Measurements from ENCODE around the gene RAPH1. TPM values are rescaled to one million over a fixed set of nuclear protein-coding genes. Genes with fewer than 3 reads are reported as not detected.
"Not testable (repeated sequence)": the region's sequence is repeated elsewhere in the genome, so short reads cannot be mapped to it uniquely, and the experiment has no call there.

Gene RAPH1
- total RNA-seq, 1 experiment from 2014 or later: 31.4 TPM

GRCh38 chr2:203527719-203528118 lies 7.4 kb downstream of the RAPH1 start:
- intact Hi-C loops (cut with micrococcal nuclease; ENCODE audit: unreplicated experiment) (no loop called here), in situ Hi-C loops (cut with HindIII; ENCODE audit: low pct_unique_long_range_greater_than_20kb, low sequenced_read_pairs) (no loop called here)
- BruUV-seq (replicated peaks): no TSS peak
- POLR2A ChIA-PET: no interaction called here
- H3K27ac ChIP-seq (ENCODE audit: low read length): no peak overlapping the region
- no peaks in the 10 kb centered on the region for H3K27me3 ChIP-seq (ENCODE audit: control insufficient read depth, insufficient read depth, low read length)
- no peak overlapping the region for H3K4me3 ChIP-seq (ENCODE audit: low read depth in 2 of 2, low read length in 2 of 2)
- no peaks in the 10 kb centered on the region for H3K36me3 ChIP-seq (ENCODE audit: control insufficient read depth, insufficient read depth, low read length)
- ATAC-seq (no peak), DNase-seq (ENCODE audit: low read depth, low spot score) (no peak)
- peaks cover 12% of the 10 kb centered on the region; the same call in 1 of the 2 replicates for H3K4me1 ChIP-seq (ENCODE audit: control insufficient read depth, insufficient read depth, low read length)
- H3K9me3 ChIP-seq (ENCODE audit: control insufficient read depth, insufficient read depth, low read depth, low read length): no peaks in the 10 kb centered on the region
- TF ChIP-seq POLR2AphosphoS5 (IDR thresholded peaks at IDR 0.05; ENCODE audit: low read depth, low read length): no peak
- no peak for TF ChIP-seq TCF7L2 (IDR thresholded peaks at IDR 0.05; ENCODE audit: low read depth, low read length)
- TF ChIP-seq, protein P1, sequence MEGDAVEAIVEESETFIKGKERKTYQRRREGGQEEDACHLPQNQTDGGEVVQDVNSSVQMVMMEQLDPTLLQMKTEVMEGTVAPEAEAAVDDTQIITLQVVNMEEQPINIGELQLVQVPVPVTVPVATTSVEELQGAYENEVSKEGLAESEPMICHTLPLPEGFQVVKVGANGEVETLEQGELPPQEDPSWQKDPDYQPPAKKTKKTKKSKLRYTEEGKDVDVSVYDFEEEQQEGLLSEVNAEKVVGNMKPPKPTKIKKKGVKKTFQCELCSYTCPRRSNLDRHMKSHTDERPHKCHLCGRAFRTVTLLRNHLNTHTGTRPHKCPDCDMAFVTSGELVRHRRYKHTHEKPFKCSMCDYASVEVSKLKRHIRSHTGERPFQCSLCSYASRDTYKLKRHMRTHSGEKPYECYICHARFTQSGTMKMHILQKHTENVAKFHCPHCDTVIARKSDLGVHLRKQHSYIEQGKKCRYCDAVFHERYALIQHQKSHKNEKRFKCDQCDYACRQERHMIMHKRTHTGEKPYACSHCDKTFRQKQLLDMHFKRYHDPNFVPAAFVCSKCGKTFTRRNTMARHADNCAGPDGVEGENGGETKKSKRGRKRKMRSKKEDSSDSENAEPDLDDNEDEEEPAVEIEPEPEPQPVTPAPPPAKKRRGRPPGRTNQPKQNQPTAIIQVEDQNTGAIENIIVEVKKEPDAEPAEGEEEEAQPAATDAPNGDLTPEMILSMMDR (IDR thresholded peaks at IDR 0.05): no peak
- TF ChIP-seq SIN3A (IDR thresholded peaks at IDR 0.05; ENCODE audit: borderline replicate concordance, insufficient read depth, low read depth, low read length): no peak
- no peak for TF ChIP-seq REST (IDR thresholded peaks at IDR 0.05; ENCODE audit: insufficient read depth in 1 of 2, low read depth in 2 of 2, low read length in 1 of 2)
- CTCF ChIA-PET: no interaction called here

DNA sequence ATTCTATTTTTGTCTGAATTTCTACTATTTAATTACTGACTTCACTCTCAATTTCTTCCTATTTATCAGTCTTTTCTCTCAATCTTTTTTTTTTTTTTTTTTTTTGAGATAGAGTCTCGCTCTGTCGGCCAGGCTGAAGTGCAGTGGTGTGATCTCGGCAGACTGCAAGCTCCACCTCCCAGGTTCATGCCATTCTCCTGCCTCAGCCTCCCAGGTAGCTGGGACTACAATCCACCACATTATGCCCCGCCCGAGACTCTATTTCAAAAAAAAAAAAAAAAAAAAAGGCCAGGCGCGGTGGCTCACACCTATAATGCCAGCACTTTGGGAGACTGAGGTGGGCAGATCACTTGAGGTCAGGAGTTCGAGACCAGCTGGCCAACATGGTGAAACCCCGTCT lies 21.8 kb downstream of the RAPH1 start:
- DNase-seq (ENCODE audit: low read depth, low spot score); H3K27ac ChIP-seq (ENCODE audit: low read length); BruUV-seq (replicated peaks); H3K9me3 ChIP-seq (ENCODE audit: control insufficient read depth, insufficient read depth, low read depth, low read length); H3K4me3 ChIP-seq (ENCODE audit: low read depth in 2 of 2, low read length in 2 of 2); H3K4me1 ChIP-seq (ENCODE audit: control insufficient read depth, insufficient read depth, low read length); ATAC-seq; in situ Hi-C loops (cut with HindIII; ENCODE audit: low pct_unique_long_range_greater_than_20kb, low sequenced_read_pairs); CTCF ChIA-PET; H3K36me3 ChIP-seq (ENCODE audit: control insufficient read depth, insufficient read depth, low read length); H3K27me3 ChIP-seq (ENCODE audit: control insufficient read depth, insufficient read depth, low read length); intact Hi-C loops (cut with micrococcal nuclease; ENCODE audit: unreplicated experiment): not testable (repeated sequence)
- POLR2A ChIA-PET: interaction anchor here (0.6 kb wide), 1 partner anchor 44 kb away, joined by 5 read pairs; no protein-coding TSS in a partner anchor

DNA sequence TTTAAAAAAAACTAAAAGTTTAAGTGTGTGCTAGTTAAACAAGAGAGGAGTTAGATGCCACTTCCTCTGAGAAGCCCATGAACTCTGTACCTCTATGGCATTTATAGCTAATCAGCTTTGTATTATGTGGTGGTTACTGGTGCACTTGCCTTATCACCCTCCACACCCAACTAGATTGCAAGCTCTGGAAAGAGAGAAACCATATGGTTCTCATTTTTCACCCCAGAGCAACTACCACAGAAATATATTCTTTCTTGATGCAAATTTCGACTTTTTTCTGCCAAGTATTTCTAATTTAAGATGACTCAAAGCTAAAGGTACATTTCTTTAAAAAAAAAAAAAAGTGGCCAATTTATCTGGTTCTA lies 24.2 kb downstream of the RAPH1 start:
- Histone ChIP-seq H3K27me3 (ENCODE audit: control insufficient read depth, insufficient read depth, low read length) (no peaks in the 10 kb centered on the region), H3K27ac (ENCODE audit: low read length) (no peak overlapping the region), H3K4me3 (ENCODE audit: low read depth in 2 of 2, low read length in 2 of 2) (no peak overlapping the region), H3K36me3 (ENCODE audit: control insufficient read depth, insufficient read depth, low read length) (no peaks in the 10 kb centered on the region), H3K4me1 (ENCODE audit: control insufficient read depth, insufficient read depth, low read length) (no peaks in the 10 kb centered on the region), H3K9me3 (ENCODE audit: control insufficient read depth, insufficient read depth, low read depth, low read length) (no peaks in the 10 kb centered on the region)
- DNase-seq (ENCODE audit: low read depth, low spot score): no peak
- TF ChIP-seq POLR2AphosphoS5 (IDR thresholded peaks at IDR 0.05; ENCODE audit: low read depth, low read length): no peak
- TF ChIP-seq, protein P1 (IDR thresholded peaks at IDR 0.05): no peak
- intact Hi-C loops (cut with micrococcal nuclease; ENCODE audit: unreplicated experiment) (no loop called here), in situ Hi-C loops (cut with HindIII; ENCODE audit: low pct_unique_long_range_greater_than_20kb, low sequenced_read_pairs) (no loop called here)
- BruUV-seq (replicated peaks): no TSS peak
- no peak for ATAC-seq
- ChIA-PET POLR2A (no interaction called here), CTCF (no interaction called here)

Data from Panc1 (cell line).